Large intestine (tissue), 3 donors: ENCODE results near the gene CCM2. TPM values are rescaled to one million over a fixed set of nuclear protein-coding genes. Genes with fewer than 3 reads are reported as not detected.
"Not testable (repeated sequence)": the region's sequence is repeated elsewhere in the genome, so short reads cannot be mapped to it uniquely, and the experiment has no call there.

Experiments
- DNase-seq, 2 donors: peaks; one replicate each; pipeline versions ENCODE4 v3.0.0 to v3.0.0-alpha.2; 2013
- H3K27ac ChIP-seq: one replicate; pipeline ENCODE4 v1.5.1; 2013; ENCODE audit warnings: low read length
- H3K27me3 ChIP-seq: 2 replicates; pipeline ENCODE4 v1.6.1; 2013; ENCODE audit warnings: low read length; ENCODE audit not compliant: control insufficient read depth, insufficient read depth
- H3K36me3 ChIP-seq: 2 replicates; pipeline ENCODE4 v1.6.1; 2013; ENCODE audit warnings: low read length; ENCODE audit not compliant: control insufficient read depth, insufficient read depth
- H3K4me1 ChIP-seq: one replicate; pipeline ENCODE4 v1.6.1; 2013; ENCODE audit warnings: low read length; ENCODE audit not compliant: control insufficient read depth, insufficient read depth
- H3K4me3 ChIP-seq: one replicate; pipeline ENCODE4 v1.5.1; 2013; ENCODE audit warnings: low read length
- H3K9me3 ChIP-seq: one replicate; pipeline ENCODE4 v1.6.1; 2013; ENCODE audit warnings: mild to moderate bottlenecking, low read depth, low read length, moderate library complexity; ENCODE audit not compliant: control insufficient read depth
- WGBS: methylation state at CpG from one replicate; pipeline ENCODE4 v1.1.5; 2013; ENCODE audit warnings: low lambda C conversion rate; ENCODE audit not compliant: insufficient coverage; 5-methylcytosine and 5-hydroxymethylcytosine counted together
- polyA plus RNA-seq: library from polyadenylated mRNA; unstranded; fragments of 120-200 nt; gene quantifications from one replicate; pipeline ENCODE4 v1.2.1, GENCODE V29; 2013

The CCM2 gene
- polyA plus RNA-seq, 1 donor: 19.5 TPM

DNA sequence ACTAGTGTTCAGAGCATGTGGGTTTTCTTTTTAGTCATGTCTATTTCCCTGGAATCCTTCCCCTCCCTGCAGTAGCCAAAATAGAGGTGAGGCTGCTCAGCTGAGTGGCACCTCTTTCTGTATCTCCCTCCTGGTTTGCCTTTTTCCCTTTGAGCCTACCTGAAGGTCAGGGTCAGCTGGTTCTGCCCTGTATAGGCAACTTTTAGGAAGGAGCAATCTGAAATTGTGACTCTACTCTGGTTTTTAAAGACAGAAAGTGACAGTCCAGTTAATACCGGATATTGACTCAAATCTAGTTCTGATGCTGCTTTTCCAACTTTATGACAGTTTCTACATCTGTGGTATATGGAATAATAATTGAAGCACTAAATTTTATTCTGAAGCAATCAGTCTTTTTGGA is 26.0 kb downstream of the CCM2 start:
- 100% methylated on average over 1 of the region's 1 CpG for WGBS
- Histone ChIP-seq H3K9me3 (no peaks in the 10 kb centered on the region), H3K36me3 (peaks cover 6% of the 10 kb centered on the region), H3K27me3 (no peaks in the 10 kb centered on the region), H3K4me1 (no peaks in the 10 kb centered on the region), H3K27ac (no peak overlapping the region), H3K4me3 (no peak overlapping the region)
- no peak for DNase-seq

DNA sequence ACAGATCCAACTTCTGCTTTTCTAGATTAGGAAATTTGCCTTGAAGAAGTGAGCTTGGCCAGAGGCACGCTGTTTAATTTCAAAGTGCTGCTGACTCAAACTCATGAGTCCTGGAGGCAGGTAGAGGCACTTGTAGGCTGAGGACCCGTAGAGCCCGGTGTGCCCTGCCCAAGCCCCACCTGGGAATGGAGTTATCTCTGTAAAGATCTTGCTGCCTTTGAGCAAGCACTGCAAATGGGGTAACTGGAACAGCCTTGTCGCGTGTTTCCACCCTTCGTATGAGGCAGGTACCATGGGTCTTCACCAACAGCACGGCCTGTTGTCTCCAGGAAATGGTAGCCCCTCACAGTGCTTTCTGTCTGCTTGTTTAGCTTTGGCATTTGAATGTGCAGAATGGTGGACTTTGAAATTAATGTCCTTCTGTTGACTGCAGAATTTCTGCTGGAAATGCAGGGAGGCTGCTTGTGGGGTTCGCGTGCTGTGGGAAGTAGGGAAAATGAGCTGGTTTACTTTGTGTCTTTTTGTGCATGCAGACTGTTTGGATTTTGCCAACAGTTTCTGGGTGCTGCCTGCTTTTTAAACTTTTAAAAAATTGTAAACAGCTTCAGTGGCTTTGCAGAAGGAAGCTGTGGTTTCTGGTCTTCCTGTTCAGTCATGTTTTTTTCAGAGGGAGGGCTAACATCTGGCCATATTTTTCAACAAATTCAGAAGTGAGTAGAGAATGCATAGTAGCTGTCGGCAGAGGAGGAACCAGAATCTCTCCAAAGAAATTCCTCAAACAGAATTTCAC is 27.2 kb downstream of the CCM2 start:
- H3K36me3 ChIP-seq: peaks cover 6% of the 10 kb centered on the region
- WGBS: no CpG with 5 or more reads among the region's 10 CpGs
- DNase-seq: no peak
- no peaks in the 10 kb centered on the region for H3K27me3 ChIP-seq
- no peaks in the 10 kb centered on the region for H3K4me1 ChIP-seq
- H3K4me3 ChIP-seq: no peak overlapping the region
- no peak overlapping the region for H3K27ac ChIP-seq
- H3K9me3 ChIP-seq: no peaks in the 10 kb centered on the region

DNA sequence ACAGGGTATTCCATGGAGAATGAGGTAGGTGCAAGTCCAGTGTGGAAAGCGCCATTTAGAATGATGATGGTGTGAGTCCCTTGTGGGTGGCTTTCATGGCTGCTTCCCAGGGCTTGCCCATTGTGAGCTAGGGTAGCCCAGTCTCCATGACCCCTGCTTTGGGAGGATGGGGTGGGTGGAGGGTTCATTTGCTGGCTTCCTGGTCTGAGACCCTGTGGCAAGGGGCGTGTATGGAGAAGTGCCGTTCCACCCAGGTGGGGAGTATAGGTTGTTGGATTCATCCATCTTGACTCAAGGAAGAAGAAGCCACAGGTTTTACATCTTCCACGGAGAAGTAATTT is 27.7 kb downstream of the CCM2 start:
- Histone ChIP-seq H3K27ac (no peak overlapping the region), H3K36me3 (peaks cover 6% of the 10 kb centered on the region), H3K4me3 (no peak overlapping the region), H3K27me3 (no peaks in the 10 kb centered on the region), H3K9me3 (no peaks in the 10 kb centered on the region), H3K4me1 (no peaks in the 10 kb centered on the region)
- no CpG with 5 or more reads among the region's 4 CpGs for WGBS
- no peak for DNase-seq

DNA sequence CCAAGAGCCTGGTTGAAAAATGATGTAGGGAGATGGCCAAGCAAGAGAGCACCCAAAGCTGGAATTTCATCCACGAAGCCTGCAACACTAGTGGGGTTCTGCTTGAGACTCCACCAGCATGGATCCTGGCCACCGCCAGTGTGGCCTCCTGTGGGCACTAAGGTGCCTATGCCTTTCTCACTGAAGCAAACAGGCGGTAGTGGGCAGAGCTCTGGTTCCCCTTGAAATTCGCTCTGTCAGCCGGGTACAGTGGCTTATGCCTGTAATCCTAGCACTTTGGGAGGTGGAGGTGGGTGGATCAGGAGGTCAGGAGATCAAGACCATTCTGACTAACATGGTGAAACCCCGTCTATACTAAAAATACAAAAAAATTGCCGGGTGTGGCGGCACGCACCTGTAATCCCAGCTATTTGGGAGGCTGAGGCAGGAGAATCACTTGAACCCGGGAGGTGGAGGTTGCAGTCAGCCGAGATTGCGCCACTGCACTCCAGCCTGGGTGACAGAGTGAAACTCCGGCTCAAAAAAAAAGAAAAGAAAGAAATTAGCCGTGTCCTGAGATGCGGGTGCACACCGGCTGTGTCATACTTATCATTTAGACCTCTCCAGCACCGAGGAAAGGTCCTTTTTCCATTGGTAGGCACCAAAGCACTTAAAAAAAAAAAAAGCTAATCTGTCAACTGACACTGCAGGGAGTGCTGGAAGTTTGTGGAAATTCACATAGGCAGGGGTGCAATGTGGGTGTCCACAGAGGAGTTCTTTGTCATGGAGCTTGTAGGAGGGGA is 28.3 kb downstream of the CCM2 start:
- peaks cover 6% of the 10 kb centered on the region for H3K36me3 ChIP-seq
- DNase-seq: no peak
- WGBS: no CpG with 5 or more reads among the region's 17 CpGs
- H3K4me1 ChIP-seq: no peaks in the 10 kb centered on the region
- no peak overlapping the region for H3K27ac ChIP-seq
- H3K4me3 ChIP-seq: no peak overlapping the region
- no peaks in the 10 kb centered on the region for H3K27me3 ChIP-seq
- H3K9me3 ChIP-seq: no peaks in the 10 kb centered on the region

DNA sequence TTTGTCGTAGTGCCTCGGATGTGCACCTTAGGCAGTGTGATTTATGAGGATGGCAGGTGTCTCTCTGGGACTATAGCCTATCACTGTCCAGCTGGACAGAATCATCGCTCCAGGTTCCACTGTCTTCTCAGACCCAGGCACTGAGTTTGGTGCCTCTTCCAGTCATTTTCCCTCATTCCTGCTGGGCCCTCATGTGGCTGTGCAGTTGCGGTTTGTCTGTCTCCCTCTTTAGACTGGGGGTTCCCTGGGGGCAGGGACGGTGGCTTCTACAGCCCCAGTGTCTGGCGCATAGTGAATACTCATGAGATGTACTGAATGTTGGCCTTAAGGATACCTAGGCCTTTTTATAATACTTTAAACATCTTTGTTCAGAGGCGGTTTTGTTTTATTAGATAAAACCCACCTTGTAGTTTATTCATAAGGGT is 28.9 kb downstream of the CCM2 start:
- H3K36me3 ChIP-seq: peaks cover 6% of the 10 kb centered on the region

DNA sequence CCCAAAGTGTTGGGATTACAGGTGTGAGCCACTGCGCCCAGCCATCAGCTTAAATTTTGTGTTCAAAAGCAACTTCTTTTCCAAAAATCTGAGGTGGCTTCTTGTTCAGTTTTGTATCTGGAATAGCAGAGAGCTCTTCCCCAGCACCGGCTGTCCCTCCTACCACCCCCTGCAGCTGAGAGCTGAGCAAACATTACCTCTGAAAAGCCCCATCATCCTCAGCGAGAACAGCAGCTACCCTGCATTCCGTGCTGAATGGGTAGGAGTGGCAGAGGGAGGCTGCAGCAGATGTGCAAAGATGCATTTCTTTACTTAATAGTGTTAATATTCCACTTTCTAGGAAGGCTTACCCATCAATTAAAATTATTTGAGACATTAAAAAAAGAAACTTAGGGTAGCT is 31.8 kb downstream of the CCM2 start:
- Histone ChIP-seq H3K4me1 (peaks cover 5% of the 10 kb centered on the region), H3K27me3 (no peaks in the 10 kb centered on the region), H3K36me3 (peaks cover 5% of the 10 kb centered on the region), H3K4me3 (no peak overlapping the region), H3K9me3 (no peaks in the 10 kb centered on the region), H3K27ac (no peak overlapping the region)
- no CpG with 5 or more reads among the region's 4 CpGs for WGBS
- no peak for DNase-seq

More for the DNA sequence above, 28.9 kb downstream of the CCM2 start:
- Histone ChIP-seq H3K9me3 (no peaks in the 10 kb centered on the region), H3K27ac (no peak overlapping the region), H3K4me1 (no peaks in the 10 kb centered on the region), H3K4me3 (no peak overlapping the region), H3K27me3 (no peaks in the 10 kb centered on the region)
- WGBS: no CpG with 5 or more reads among the region's 7 CpGs
- DNase-seq: no peak

DNA sequence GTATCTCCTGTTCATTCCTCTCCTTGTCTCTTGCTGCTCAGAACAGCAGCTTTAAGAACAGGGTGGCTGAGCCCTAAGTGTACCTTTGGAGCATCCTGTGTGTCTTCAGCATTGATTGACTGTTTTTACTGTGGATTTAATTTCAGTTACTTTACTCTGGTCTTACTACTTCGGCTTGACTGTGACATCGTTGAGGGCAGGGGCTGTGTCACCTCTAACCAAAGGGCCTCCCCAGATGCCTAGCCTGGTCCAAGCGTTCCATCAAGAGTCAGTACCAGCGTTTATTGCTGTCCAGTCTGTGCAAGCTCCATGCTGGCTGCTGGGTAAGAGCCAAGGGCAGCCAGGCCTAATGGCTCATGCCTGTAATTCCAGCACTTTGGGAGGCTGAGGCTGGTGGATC is 32.4 kb downstream of the CCM2 start:
- Histone ChIP-seq H3K27ac (no peak overlapping the region), H3K4me1 (peaks cover 5% of the 10 kb centered on the region), H3K4me3 (no peak overlapping the region), H3K36me3 (peaks cover 2% of the 10 kb centered on the region), H3K9me3 (no peaks in the 10 kb centered on the region), H3K27me3 (no peaks in the 10 kb centered on the region)
- no peak for DNase-seq
- WGBS: no CpG with 5 or more reads among the region's 4 CpGs

DNA sequence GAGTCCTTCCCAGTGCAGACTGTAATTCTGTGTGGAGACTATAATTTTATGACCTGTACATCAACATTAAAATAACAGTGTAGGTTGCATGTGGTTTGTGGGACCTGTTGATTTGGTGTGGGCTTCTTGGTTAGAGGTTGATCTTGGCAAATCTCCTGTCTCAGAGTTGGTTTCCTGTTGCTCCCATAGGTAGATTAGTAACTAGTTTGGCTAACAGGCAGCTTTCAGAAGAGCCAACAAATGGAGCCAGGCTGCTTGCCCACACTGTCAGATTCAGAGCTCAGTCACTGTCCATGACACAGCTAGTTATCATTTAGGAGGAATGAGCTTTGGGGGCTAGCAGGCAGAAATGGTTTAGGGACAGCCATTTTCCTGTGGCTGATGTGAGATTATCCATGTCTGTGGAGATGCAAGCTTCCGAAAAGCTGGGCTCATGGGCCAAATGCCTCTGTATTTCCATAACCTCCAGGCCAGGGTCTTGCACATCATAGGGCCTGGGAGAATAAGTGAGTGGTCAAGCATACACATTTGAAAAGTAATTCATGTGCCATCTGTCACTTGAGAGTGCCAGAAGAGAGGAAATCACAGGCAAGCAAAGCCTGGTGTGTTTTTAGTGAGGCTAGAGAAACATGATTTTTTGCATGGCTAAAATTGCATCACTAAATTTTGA is 33.4 kb downstream of the CCM2 start:
- Histone ChIP-seq H3K27me3 (no peaks in the 10 kb centered on the region), H3K4me1 (peaks cover 5% of the 10 kb centered on the region), H3K4me3 (no peak overlapping the region), H3K9me3 (no peaks in the 10 kb centered on the region), H3K36me3 (peaks cover 3% of the 10 kb centered on the region), H3K27ac (no peak overlapping the region)
- no CpG with 5 or more reads among the region's 1 CpG for WGBS
- no peak for DNase-seq

DNA sequence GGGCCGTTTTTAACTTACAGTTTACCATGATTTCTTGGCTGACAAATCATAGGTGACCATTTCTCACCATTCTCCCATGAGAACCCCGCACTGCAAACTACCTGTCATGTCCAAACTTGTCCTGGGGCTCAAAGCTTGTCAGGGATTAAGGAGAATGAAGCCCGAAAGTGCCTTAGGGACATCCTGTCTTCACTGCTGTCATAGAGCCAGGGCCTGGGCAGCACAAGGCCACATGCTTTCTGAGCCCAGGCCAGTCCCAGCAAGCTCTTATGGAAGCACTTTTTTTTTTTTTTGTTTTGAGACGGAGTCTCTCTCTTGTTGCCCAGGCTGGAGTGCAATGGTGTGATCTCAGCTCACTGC is 33.9 kb downstream of the CCM2 start:
- Histone ChIP-seq H3K27ac (no peak overlapping the region), H3K9me3 (no peaks in the 10 kb centered on the region), H3K36me3 (peaks cover 8% of the 10 kb centered on the region), H3K27me3 (no peaks in the 10 kb centered on the region), H3K4me3 (no peak overlapping the region), H3K4me1 (peaks cover 5% of the 10 kb centered on the region)
- 100% methylated on average over 1 of the region's 4 CpGs for WGBS
- DNase-seq: no peak

DNA sequence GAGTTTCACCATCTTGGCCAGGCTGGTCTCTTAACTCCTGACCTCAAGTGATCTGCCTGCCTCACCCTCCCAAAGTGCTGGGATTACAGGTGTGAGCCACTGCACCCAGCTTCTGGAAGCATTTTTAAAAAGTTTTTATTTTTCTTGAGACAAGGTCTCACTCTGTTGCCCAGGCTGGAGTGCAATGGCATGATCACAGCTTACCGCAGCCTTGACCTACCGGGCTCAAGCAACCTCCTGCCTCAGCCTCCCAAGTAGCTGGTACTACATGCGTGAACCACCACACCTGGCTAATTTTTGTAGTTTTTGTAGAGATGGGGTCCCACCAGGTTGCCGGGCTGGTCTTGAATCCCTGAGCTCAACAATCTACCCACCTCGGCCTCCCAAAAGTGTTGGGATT is 34.7 kb downstream of the CCM2 start:
- DNase-seq, H3K27ac ChIP-seq, H3K27me3 ChIP-seq, H3K9me3 ChIP-seq, H3K4me1 ChIP-seq, H3K4me3 ChIP-seq: not testable (repeated sequence)
- WGBS: no CpG with 5 or more reads among the region's 5 CpGs
- peaks cover 13% of the 10 kb centered on the region for H3K36me3 ChIP-seq
